Measurements from ENCODE around the gene CASR.

- TF ChIP-seq CTCF (IDR thresholded peaks at IDR 0.05; ENCODE audit: low read length), result no peak
- no peak for TF ChIP-seq EZH2 (IDR thresholded peaks at IDR 0.05; ENCODE audit: borderline replicate concordance, low read length)
Observed at GRCh38 chr3:122233101-122233952, 49.9 kb downstream of the CASR start.

Measured in OCI-LY1 (cell line).